HAP-1 (cell line): ENCODE results near the gene KCNK7.
A peak's percentile ranks its signal among the peaks of the same experiment; 100 is the strongest.

Experiments used
- DNase-seq, 2 experiments: peaks; one replicate each; pipeline ENCODE4 v3.0.0-alpha.2; 2016 to 2020; ENCODE audit warnings: low spot score in 2 of 2
- H3K27me3 ChIP-seq: fragments of 250-450 bp; sonication (Bioruptor Pico); 2 replicates; pipeline ENCODE4 v1.5.1; 2020; ENCODE audit warnings: low read depth, mild to moderate bottlenecking, moderate library complexity
- H3K36me3 ChIP-seq: fragments of 250-450 bp; sonication (Bioruptor Pico); replicated peaks from 2 replicates; pipeline ENCODE4 v1.5.1; 2020; ENCODE audit warnings: mild to moderate bottlenecking
- H3K4me1 ChIP-seq: fragments of 250-450 bp; sonication (Bioruptor Pico); 2 replicates; pipeline ENCODE4 v1.5.1; 2020; ENCODE audit warnings: mild to moderate bottlenecking
- H3K4me3 ChIP-seq: fragments of 250-450 bp; sonication (Bioruptor Pico); 2 replicates; pipeline ENCODE4 v1.5.1; 2020; ENCODE audit warnings: mild to moderate bottlenecking, moderate library complexity
- H3K9me3 ChIP-seq: fragments of 250-450 bp; sonication (Bioruptor Pico); 2 replicates; pipeline ENCODE4 v1.5.1; 2020; ENCODE audit warnings: mild to moderate bottlenecking, moderate library complexity
- in situ Hi-C: fragments of 300-500 bp; cut with MboI; formaldehyde crosslinking; loops from 3 replicates; pipeline ENCODE4 v1.14.3; 2020; ENCODE audit warnings: low sequenced_read_pairs, inconsistent platforms, mixed read lengths

KCNK7 gene

DNA sequence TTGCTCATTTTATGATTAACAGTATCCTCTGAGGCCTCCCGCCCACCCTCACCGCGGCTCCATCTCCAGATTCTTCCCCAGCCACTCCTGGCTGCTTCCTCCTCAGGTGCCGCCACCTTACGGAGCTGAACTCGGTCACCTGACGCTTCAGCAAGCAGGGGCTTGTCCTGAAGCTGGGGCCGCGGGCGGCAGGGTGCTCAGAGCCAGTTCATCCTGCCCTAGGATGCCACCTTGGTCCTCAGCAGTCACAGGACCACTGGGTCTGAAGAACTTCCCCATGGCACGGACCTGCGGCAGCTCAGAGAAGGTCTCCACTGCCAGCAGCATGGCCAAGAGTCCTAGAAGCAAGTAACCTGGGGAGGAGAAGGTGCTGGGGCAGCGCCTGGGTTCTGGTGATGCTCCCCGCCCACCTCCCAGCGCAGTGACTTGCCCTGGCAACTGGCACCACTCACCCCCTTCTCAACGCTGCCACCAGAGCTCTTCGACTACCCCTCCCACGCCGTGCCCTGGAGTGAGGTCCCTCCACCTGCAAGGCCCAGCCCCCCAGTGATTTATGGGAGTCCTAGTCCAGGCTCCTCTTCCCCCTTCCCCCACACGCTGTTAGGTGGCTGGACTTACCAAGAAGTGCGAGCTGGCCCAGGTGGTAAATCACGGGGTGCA, 2.6 kb downstream of the KCNK7 start:
- DNase-seq, result no peak
- Histone ChIP-seq H3K27me3 (no peaks in the 10 kb centered on the region), H3K4me1 (no peaks in the 10 kb centered on the region), H3K36me3 (peaks cover 4% of the 10 kb centered on the region), H3K4me3 (no peak overlapping the region), H3K9me3 (no peaks in the 10 kb centered on the region)
- in situ Hi-C loops, result no loop called here

DNA sequence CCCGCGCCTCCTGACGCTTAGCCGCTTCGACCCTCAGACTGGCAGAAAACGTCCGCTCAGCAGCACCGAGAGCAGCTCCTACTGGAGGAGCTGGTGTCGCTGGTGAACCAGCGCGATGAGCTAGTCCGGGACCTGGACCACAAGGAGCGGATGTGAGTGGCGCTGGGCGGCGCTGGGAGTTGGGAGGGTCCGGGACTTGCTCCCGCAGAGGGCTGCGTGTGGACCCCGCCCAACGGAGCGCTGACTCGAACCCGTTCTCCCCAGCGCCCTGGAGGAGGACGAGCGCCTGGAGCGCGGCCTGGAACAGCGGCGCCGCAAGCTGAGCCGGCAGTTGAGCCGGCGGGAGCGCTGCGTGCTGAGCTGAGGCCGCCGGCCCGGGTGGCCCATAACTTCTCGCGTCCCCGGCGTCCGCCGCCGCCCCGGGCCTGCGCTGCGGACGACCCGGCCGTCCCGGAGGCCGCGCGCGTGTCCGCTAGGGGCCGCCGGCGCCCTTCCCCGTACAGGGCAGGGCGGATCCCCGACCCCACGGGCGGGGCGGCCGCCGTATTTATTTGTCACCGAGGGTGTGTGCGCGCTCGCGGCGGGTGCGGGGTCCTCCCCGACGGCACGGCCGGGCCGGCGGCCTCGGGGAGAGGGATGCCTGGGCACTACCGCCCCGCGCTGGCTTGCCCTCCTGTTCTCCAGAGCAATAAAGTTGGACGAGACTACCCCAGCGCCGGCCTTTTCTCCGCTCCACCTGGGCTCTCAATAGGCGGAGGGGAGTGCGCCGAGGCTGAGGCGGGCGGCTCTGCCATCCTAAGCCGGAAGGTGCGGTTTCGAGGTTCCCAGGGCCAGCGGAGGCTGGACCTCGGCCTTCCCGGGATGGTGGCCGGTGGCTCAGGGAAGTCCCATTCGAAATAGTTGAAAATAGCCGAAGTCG, 3.4 kb downstream of the KCNK7 start:
- Histone ChIP-seq H3K27me3 (no peaks in the 10 kb centered on the region), H3K4me1 (no peaks in the 10 kb centered on the region), H3K36me3 (no peaks in the 10 kb centered on the region), H3K9me3 (no peaks in the 10 kb centered on the region), H3K4me3 (no peak overlapping the region)
- in situ Hi-C loops, result no loop called here
- no peak for DNase-seq

DNA sequence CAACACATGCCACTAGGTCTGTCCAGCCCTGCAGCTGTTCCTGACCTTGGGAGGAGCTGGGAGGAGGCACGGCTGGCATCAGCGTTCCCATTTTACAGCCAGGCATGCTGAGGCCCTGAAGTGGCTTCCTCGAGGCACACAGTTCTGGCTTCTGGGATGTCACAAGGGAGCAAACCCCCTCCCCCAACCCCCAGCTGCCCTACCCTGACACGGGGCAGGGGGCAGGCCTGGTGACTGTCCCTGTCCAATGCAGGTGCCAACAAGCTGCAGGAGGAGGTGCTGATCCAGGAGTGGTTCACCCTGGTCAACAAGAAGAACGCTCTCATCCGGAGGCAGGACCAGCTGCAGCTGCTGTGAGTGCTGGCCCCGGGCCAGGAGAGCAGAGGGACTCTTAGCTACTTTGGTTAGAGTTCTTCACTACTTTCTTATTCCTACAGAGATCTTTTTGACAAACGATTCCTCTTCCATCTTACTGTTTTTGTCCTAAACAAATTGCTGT, 5.3 kb downstream of the KCNK7 start:
- Histone ChIP-seq H3K36me3 (no peaks in the 10 kb centered on the region; the same call in 1 of the 2 replicates), H3K4me1 (no peaks in the 10 kb centered on the region), H3K27me3 (no peaks in the 10 kb centered on the region), H3K9me3 (no peaks in the 10 kb centered on the region), H3K4me3 (no peak overlapping the region)
- in situ Hi-C loops, result no loop called here
- DNase-seq, result no peak

DNA sequence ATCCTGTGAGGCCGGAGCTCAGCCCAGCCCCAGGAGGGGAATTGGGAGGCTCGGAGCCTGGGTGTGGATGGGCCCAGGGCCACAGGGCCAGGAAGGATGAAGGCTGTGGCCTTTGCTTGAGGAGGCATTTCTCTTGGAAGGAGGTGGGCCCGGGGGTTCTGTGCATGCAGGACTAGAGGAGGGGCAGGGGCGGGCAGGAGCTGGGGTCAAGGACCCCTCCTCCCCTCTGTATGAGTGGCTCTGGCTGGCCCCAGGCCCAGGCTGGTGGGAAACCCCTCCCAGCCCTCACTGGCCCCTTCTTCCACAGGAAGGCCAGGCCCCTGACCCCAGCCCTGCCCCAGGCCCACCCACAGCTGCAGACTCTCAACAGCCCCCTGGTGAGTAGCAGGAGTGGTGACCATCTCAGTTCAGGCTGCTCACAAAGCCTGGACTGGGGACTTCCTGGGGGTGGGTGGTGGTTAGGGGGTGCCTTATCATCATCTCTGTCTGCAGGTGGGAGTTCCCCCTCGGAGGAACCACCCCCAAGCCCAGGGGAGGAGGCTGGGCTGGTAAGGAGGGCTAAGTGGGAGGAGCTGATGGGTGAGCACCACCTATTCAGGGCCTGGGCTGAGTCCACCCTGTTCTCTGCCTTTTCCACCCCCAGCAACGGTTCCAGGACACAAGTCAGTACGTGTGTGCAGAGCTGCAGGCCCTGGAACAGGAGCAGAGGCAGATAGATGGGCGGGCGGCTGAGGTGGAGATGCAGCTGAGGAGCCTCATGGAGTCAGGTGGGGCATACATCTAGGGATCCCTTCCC, 6.0 kb downstream of the KCNK7 start:
- no peak for DNase-seq
- in situ Hi-C loops, result no loop called here
- no peak overlapping the region for H3K4me3 ChIP-seq
- H3K9me3 ChIP-seq, result no peaks in the 10 kb centered on the region
- no peaks in the 10 kb centered on the region for H3K4me1 ChIP-seq
- H3K36me3 ChIP-seq, result no peaks in the 10 kb centered on the region; the same call in 1 of the 2 replicates
- H3K27me3 ChIP-seq, result no peaks in the 10 kb centered on the region

DNA sequence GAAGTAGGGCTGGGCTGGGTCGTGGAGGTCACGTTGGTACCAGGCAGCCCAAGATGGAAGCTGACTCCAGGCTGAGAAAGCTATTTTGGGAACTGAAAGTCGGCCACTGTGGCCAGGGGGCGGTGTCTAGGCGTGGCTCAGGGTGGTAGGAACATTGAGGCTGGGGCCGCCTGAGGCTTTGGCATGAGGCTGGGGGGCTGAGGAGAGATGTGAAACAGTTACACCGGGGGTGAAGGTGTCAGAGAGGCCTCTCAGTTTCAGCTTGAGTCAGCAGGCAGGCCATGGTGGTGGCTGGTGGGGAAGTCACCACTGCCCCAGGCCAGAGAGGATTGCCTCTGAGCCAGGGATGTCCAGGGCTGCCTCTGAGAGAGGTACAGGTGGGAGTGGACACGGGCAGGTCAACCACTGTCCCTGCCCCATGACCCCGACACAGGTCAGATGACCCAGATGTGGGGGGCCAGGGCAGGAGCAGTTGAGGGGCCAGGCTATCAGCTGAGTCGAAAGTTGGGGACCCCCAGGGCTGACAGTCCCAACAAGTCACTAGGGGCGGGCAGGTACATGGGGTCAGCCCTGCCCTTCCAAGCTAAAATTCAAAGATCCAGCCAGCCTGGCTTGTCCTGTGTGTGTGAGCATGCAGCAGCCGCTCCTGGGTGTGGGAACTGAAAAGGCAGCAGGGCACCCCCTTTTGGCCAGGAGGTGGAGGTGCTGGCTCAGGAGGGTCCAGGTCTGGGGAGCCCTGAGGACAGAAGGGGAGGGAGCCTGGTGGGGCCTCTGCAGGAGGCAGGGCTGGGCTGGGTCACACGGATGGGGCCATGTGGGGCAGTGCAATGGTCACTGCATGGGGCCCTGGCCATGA, 7.2 kb downstream of the KCNK7 start:
- Histone ChIP-seq H3K36me3 (no peaks in the 10 kb centered on the region; the same call in 1 of the 2 replicates), H3K9me3 (no peaks in the 10 kb centered on the region), H3K27me3 (no peaks in the 10 kb centered on the region), H3K4me3 (no peak overlapping the region), H3K4me1 (no peaks in the 10 kb centered on the region)
- peak; percentile 36 to 70 for DNase-seq
- in situ Hi-C loops, result no loop called here

DNA sequence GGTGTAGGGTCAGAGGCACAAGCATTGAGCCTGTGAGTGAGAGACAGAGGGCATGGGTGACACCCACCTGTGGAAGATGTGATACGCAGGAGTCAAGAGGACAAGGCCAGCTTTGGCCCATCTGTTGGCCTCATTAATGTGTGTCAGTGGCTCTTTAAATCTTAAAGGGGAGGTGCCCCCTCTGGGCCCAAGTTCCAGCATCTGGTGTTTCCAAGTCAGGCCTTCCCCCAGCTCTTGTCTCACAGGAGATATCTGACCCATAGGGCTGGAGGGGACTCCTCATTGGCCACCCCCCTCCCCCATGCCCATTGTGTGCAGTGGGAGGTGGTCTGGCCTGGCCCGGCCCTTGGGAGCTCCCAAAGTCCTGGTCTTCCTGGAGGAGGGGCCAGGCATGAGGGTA, 8.9 kb downstream of the KCNK7 start:
- Histone ChIP-seq H3K4me1 (no peaks in the 10 kb centered on the region), H3K36me3 (no peaks in the 10 kb centered on the region; the same call in 1 of the 2 replicates), H3K27me3 (no peaks in the 10 kb centered on the region), H3K4me3 (no peak overlapping the region), H3K9me3 (no peaks in the 10 kb centered on the region)
- in situ Hi-C loops, result no loop called here
- DNase-seq, result no peak

DNA sequence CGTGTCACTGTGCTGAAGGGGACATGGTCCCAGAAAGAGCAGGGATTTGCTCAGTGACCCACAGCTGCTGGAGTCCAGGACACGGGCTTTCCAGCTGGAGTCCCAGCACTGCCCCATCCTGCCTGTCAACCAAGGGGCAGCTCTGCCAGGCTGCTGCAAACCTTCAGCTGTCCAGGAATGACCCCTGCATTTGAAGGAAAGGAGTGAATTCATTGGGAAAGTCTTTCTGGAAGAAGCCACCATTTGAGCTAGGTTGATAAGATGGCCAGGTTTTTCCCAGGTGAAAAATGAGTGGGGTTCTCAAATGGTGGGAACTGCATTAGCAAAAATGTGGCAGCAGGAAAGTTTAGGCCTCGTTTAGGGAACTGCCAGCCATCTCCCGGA, 9.4 kb downstream of the KCNK7 start:
- Histone ChIP-seq H3K4me1 (no peaks in the 10 kb centered on the region), H3K36me3 (no peaks in the 10 kb centered on the region; the same call in 1 of the 2 replicates), H3K27me3 (no peaks in the 10 kb centered on the region), H3K9me3 (no peaks in the 10 kb centered on the region), H3K4me3 (no peak overlapping the region)
- in situ Hi-C loops, result no loop called here
- DNase-seq, result no peak

DNA sequence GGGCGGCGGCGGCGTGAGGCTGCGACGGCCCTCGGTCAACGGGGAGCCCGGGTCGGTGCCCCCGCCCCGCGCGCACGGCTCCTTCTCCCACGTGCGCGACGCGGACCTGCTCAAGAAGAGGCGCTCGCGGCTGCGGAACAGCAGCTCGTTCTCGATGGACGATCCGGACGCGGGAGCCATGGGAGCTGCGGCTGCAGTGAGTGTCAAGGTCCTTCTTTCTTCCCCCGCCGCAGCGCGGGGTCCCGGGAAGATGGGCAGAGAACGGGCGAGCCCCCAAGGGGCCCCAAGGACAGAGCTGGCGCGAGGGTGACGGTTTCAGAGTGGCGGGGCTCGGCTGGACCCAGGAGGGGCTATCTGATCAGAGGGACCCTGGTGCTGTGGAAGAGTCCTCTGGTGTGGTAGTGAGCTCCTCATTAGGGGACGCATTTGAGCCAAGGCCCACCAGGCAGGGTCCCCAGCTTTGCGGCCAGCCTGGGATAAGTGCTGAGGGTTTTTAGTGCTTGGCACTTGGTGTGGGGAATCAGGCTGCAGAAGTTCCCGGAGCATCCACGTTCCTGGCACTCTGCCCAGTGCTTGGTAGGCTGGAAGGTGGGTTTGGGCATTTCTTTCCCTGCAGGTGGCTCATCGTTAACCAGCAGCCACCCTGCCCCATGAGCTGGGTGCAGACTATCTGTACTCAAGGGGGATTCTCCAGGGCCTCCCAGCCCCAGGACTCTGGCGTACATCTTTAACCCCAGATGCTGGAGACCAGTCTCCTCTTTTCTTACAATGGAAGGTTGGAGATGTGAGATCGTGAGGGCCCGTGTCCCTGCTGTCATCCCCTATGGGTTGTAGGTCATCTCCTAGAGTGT, 10.0 kb downstream of the KCNK7 start:
- Histone ChIP-seq H3K4me1 (no peaks in the 10 kb centered on the region), H3K36me3 (no peaks in the 10 kb centered on the region; the same call in none of the 2 replicates), H3K4me3 (no peak overlapping the region), H3K9me3 (no peaks in the 10 kb centered on the region), H3K27me3 (no peaks in the 10 kb centered on the region)
- no peak for DNase-seq
- in situ Hi-C loops, result no loop called here

DNA sequence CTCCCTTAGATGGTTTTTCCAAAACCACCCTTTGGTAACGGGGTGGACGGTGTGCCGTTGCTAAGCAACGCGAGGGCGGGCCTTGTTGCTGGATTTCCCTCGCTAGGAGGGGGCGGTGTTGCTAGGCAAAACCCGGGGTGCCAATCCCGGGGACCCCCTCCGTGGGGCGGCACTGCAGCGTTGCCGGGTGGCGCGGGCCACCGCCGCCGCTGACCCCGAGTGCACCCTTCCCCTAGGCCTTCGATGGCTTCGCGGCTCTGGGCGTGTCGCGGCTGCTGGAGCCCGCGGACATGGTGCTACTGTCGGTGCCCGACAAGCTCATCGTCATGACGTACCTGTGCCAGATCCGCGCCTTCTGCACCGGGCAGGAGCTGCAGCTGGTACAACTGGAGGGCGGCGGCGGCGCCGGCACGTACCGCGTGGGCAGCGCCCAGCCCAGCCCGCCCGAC, 10.9 kb downstream of the KCNK7 start:
- Histone ChIP-seq H3K4me1 (no peaks in the 10 kb centered on the region), H3K27me3 (no peaks in the 10 kb centered on the region), H3K36me3 (no peaks in the 10 kb centered on the region; the same call in none of the 2 replicates), H3K4me3 (no peak overlapping the region), H3K9me3 (no peaks in the 10 kb centered on the region)
- no peak for DNase-seq
- in situ Hi-C loops, result no loop called here

DNA sequence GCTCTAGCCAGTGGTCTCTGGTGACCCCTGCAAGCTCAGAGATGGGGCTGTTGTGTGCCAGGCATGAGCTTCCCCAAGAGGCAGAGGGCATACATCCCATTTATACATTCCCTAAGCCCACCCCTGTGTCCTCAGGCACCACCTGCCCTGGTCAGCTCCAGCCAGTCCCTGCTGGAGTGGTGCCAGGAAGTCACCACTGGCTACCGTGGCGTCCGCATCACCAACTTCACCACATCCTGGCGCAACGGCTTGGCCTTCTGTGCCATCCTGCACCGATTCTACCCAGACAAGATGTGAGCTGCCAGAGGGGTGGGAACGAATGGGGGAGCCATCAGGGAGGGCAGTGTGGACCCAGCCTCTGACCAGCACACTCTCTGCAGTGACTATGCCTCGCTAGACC, 11.5 kb downstream of the KCNK7 start:
- in situ Hi-C loops, result no loop called here
- Histone ChIP-seq H3K36me3 (no peaks in the 10 kb centered on the region; the same call in none of the 2 replicates), H3K9me3 (no peaks in the 10 kb centered on the region), H3K4me1 (no peaks in the 10 kb centered on the region), H3K4me3 (no peak overlapping the region), H3K27me3 (no peaks in the 10 kb centered on the region)
- no peak for DNase-seq

DNA sequence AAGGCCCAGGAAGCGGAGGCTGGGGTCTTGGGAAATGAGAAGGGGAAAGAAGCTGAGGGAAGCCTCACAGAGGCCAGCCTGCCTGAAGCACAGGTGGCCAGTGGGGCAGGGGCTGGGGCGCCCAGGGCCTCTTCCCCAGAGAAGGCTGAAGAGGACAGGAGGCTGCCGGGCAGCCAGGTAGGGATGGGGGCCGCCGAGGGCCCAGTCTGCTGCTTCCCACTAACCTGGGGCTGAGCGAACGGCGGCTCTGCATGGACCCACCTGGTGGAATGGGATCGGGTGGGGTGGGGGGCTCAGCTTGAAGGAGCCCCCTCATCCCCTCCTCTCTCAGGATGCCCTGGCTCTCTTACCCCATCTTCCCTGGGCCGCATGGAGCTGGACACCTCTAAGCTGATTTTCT, 12.0 kb downstream of the KCNK7 start:
- in situ Hi-C loops, result no loop called here
- Histone ChIP-seq H3K9me3 (no peaks in the 10 kb centered on the region), H3K36me3 (no peaks in the 10 kb centered on the region; the same call in none of the 2 replicates), H3K4me1 (no peaks in the 10 kb centered on the region), H3K27me3 (no peaks in the 10 kb centered on the region), H3K4me3 (no peak overlapping the region)
- no peak for DNase-seq

DNA sequence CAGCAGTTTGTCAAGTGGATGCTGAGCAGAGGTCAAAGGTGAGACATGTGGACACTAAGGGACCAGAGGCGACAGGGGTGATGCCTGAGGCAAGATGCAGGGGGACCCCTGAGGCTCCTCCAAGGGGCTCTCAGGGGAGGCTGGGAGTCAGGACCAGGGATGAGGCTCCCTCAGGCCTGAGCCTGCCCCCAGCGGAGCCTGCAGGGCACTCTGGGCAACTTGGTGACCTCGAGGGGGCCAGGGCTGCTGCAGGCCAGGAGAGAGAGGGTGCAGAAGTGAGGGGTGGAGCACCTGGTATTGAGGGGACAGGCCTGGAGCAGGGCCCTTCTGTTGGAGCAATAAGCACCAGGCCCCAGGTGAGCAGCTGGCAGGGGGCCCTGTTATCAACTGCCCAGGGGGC, 13.7 kb downstream of the KCNK7 start:
- in situ Hi-C loops, result no loop called here
- Histone ChIP-seq H3K4me3 (no peak overlapping the region), H3K9me3 (no peaks in the 10 kb centered on the region), H3K36me3 (no peaks in the 10 kb centered on the region; the same call in none of the 2 replicates), H3K4me1 (no peaks in the 10 kb centered on the region), H3K27me3 (no peaks in the 10 kb centered on the region)
- no peak for DNase-seq
